Sigmoid colon (tissue), 4 donors: ENCODE measurements around the gene PPP1R3G.

Experiments used
- POLR2A ChIP-seq, 2 donors: fragments of 450-650 bp; IDR thresholded peaks; one replicate each; pipeline ENCODE4 v1.6.1; 2016; ENCODE audit warnings: antibody characterized with exemption in 2 of 2, mild to moderate bottlenecking in 2 of 2, moderate library complexity in 2 of 2
- POLR2AphosphoS5 ChIP-seq, 4 donors: sonication (generic); formaldehyde crosslinking; IDR thresholded peaks; one replicate each; pipeline ENCODE4 v1.6.1; 2017; ENCODE audit warnings: antibody characterized with exemption in 4 of 4
- TF ChIP-seq, protein P1 (sequence below), 4 experiments: fragments of 450-650 bp in 3 of 4; fragments of 200-600 bp in 1 of 4; IDR thresholded peaks; one replicate each; pipeline ENCODE4 v1.5.1; 2016 to 2019; ENCODE audit warnings: antibody characterized with exemption in 4 of 4, mild to moderate bottlenecking in 3 of 4, moderate library complexity in 2 of 4

DNA sequence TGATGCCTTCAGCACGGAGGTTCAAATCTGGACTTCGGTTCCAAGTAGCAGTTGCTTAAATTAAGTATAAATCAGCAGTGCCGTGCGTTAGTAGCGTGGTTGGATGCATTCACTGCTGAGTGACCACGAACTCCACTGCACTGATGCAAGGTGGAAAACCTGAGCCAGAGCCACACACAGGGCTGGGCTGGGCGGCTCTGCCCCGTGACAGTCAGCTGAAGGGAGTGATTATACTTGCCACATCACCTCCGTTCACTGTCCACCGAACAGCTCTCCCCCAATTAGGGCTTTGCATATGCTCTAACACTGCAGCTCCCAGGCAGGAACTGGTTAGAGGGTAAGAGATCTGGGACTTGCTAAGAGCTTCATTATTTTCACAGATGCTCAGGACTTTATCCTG, 22.2 kb downstream of the PPP1R3G start:
- TF ChIP-seq, protein P1, sequence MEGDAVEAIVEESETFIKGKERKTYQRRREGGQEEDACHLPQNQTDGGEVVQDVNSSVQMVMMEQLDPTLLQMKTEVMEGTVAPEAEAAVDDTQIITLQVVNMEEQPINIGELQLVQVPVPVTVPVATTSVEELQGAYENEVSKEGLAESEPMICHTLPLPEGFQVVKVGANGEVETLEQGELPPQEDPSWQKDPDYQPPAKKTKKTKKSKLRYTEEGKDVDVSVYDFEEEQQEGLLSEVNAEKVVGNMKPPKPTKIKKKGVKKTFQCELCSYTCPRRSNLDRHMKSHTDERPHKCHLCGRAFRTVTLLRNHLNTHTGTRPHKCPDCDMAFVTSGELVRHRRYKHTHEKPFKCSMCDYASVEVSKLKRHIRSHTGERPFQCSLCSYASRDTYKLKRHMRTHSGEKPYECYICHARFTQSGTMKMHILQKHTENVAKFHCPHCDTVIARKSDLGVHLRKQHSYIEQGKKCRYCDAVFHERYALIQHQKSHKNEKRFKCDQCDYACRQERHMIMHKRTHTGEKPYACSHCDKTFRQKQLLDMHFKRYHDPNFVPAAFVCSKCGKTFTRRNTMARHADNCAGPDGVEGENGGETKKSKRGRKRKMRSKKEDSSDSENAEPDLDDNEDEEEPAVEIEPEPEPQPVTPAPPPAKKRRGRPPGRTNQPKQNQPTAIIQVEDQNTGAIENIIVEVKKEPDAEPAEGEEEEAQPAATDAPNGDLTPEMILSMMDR (IDR thresholded peaks at IDR 0.05), result no peak
- TF ChIP-seq POLR2A (IDR thresholded peaks at IDR 0.05) (no peak), POLR2AphosphoS5 (IDR thresholded peaks at IDR 0.05) (no peak)
